Measurements from ENCODE around the gene ELOVL5.

- TF ChIP-seq, protein P1, sequence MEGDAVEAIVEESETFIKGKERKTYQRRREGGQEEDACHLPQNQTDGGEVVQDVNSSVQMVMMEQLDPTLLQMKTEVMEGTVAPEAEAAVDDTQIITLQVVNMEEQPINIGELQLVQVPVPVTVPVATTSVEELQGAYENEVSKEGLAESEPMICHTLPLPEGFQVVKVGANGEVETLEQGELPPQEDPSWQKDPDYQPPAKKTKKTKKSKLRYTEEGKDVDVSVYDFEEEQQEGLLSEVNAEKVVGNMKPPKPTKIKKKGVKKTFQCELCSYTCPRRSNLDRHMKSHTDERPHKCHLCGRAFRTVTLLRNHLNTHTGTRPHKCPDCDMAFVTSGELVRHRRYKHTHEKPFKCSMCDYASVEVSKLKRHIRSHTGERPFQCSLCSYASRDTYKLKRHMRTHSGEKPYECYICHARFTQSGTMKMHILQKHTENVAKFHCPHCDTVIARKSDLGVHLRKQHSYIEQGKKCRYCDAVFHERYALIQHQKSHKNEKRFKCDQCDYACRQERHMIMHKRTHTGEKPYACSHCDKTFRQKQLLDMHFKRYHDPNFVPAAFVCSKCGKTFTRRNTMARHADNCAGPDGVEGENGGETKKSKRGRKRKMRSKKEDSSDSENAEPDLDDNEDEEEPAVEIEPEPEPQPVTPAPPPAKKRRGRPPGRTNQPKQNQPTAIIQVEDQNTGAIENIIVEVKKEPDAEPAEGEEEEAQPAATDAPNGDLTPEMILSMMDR (IDR thresholded peaks at IDR 0.05 in 4 of 5, conservative IDR thresholded peaks at IDR 0.05 in 1 of 5) = no peak
- TF ChIP-seq POLR2A (IDR thresholded peaks at IDR 0.05) = no peak
These were observed 106.8 kb downstream of the ELOVL5 start for GRCh38 chr6:53241938-53242337.

Data from gastrocnemius medialis (tissue), 4 donors.